ENCODE data around the gene COL28A1.
"Not testable (repeated sequence)": the region's sequence is repeated elsewhere in the genome, so short reads cannot be mapped to it uniquely, and the experiment has no call there.

The COL28A1 gene

GRCh38 chr7:7561591-7561990, 25.9 kb upstream of the COL28A1 start:
- DNase-seq (ENCODE audit: low read depth in 2 of 2), result not testable (repeated sequence)

GRCh38 chr7:7557252-7557651, 21.6 kb upstream of the COL28A1 start:
- DNase-seq (ENCODE audit: low read depth in 2 of 2), result no peak

GRCh38 chr7:7556852-7557251, 21.2 kb upstream of the COL28A1 start:
- DNase-seq (ENCODE audit: low read depth in 2 of 2), result no peak

- DNase-seq (ENCODE audit: low read depth in 2 of 2), result no peak
Measured at GRCh38 chr7:7554649-7555575, 19.2 kb upstream of the COL28A1 start.

GRCh38 chr7:7554021-7554432, 18.4 kb upstream of the COL28A1 start:
- DNase-seq (ENCODE audit: low read depth in 2 of 2), result no peak

GRCh38 chr7:7553386-7553785, 17.7 kb upstream of the COL28A1 start:
- DNase-seq (ENCODE audit: low read depth in 2 of 2), result no peak

- DNase-seq (ENCODE audit: low read depth in 2 of 2), result no peak
Measured at GRCh38 chr7:7552199-7552598, 16.5 kb upstream of the COL28A1 start.

- no peak for DNase-seq (ENCODE audit: low read depth in 2 of 2)
Measured at GRCh38 chr7:7550663-7551062, 15.0 kb upstream of the COL28A1 start.

- no peak for DNase-seq (ENCODE audit: low read depth in 2 of 2)
Measured at GRCh38 chr7:7548407-7548806, 12.7 kb upstream of the COL28A1 start.

GRCh38 chr7:7542251-7542835, 6.7 kb upstream of the COL28A1 start:
- DNase-seq (ENCODE audit: low read depth in 2 of 2), result no peak

GRCh38 chr7:7539711-7540110, 4.0 kb upstream of the COL28A1 start:
- no peak for DNase-seq (ENCODE audit: low read depth in 2 of 2)

- DNase-seq (ENCODE audit: low read depth in 2 of 2), result no peak
Measured at GRCh38 chr7:7539152-7539551, 3.5 kb upstream of the COL28A1 start.

GRCh38 chr7:7537711-7538110, 2.0 kb upstream of the COL28A1 start:
- no peak for DNase-seq (ENCODE audit: low read depth in 2 of 2)

GRCh38 chr7:7536396-7537019, 835 bp upstream of the COL28A1 start:
- DNase-seq (ENCODE audit: low read depth in 2 of 2), result no peak

- no peak for DNase-seq (ENCODE audit: low read depth in 2 of 2)
Measured at GRCh38 chr7:7533831-7534430, 1.7 kb downstream of the COL28A1 start.

GRCh38 chr7:7529328-7529727, 6.3 kb downstream of the COL28A1 start:
- no peak for DNase-seq (ENCODE audit: low read depth in 2 of 2)

GRCh38 chr7:7527047-7527446, 8.6 kb downstream of the COL28A1 start:
- DNase-seq (ENCODE audit: low read depth in 2 of 2), result no peak

GRCh38 chr7:7526006-7526405, 9.7 kb downstream of the COL28A1 start:
- DNase-seq (ENCODE audit: low read depth in 2 of 2), result no peak

- DNase-seq (ENCODE audit: low read depth in 2 of 2), result no peak
Measured at GRCh38 chr7:7524121-7524520, 11.6 kb downstream of the COL28A1 start.

GRCh38 chr7:7522421-7522820, 13.3 kb downstream of the COL28A1 start:
- no peak for DNase-seq (ENCODE audit: low read depth in 2 of 2)

GRCh38 chr7:7521259-7521658, 14.4 kb downstream of the COL28A1 start:
- DNase-seq (ENCODE audit: low read depth in 2 of 2), result no peak

GRCh38 chr7:7519528-7519927, 16.1 kb downstream of the COL28A1 start:
- no peak for DNase-seq (ENCODE audit: low read depth in 2 of 2)

Data from stimulated activated CD8-positive, alpha-beta memory T cell treated with anti-CD3 and anti-CD28 coated beads, Interleukin-2, amount 100 ng/mL, for 48 hours (primary cell).